ENCODE results near the gene OLFML2A. TPM values are rescaled to one million over a fixed set of nuclear protein-coding genes. Genes with fewer than 3 reads are reported as not detected.

Gene OLFML2A
- total RNA-seq, 6 donors from 2014 or later: 4.2 to 35.6 (median 12.2) TPM

GRCh38 chr9:124801356-124801755, 24.4 kb downstream of the OLFML2A start:
- DNase-seq (no peak), ATAC-seq (ENCODE audit: low FRiP score in 2 of 2) (no peak)
- TF ChIP-seq POLR2AphosphoS5 (IDR thresholded peaks at IDR 0.05): no peak
- no peak for TF ChIP-seq POLR2A (IDR thresholded peaks at IDR 0.05)
- no peak for TF ChIP-seq CTCF (IDR thresholded peaks at IDR 0.05)
- no peak for TF ChIP-seq EP300 (IDR thresholded peaks at IDR 0.05)
- peaks cover 23 to 42% (median 29%) of the 10 kb centered on the region in 4 donors for H3K4me1 ChIP-seq
- 93 to 94% methylated on average over 5 to 6 of the region's 6 CpGs for WGBS, 2 donors
- no peak overlapping the region for H3K4me3 ChIP-seq
- peak overlapping the region in 1 of 4 donors; percentile 36 for H3K27ac ChIP-seq
- H3K9me3 ChIP-seq: no peaks in the 10 kb centered on the region
- H3K27me3 ChIP-seq: no peaks in the 10 kb centered on the region
- H3K36me3 ChIP-seq: no peaks in the 10 kb centered on the region

- TF ChIP-seq CTCF (IDR thresholded peaks at IDR 0.05) (no peak), POLR2AphosphoS5 (IDR thresholded peaks at IDR 0.05) (no peak), EP300 (IDR thresholded peaks at IDR 0.05) (no peak), POLR2A (IDR thresholded peaks at IDR 0.05) (no peak)
- 38 to 46% methylated on average over 2 to 3 of the region's 3 CpGs for WGBS, 2 donors
- Histone ChIP-seq H3K4me1 (peaks cover 15 to 33% (median 21%) of the 10 kb centered on the region in 4 donors), H3K27ac (peak overlapping the region in 1 of 4 donors; percentile 27), H3K9me3 (no peaks in the 10 kb centered on the region), H3K27me3 (no peaks in the 10 kb centered on the region), H3K4me3 (no peak overlapping the region), H3K36me3 (no peaks in the 10 kb centered on the region)
- no peak for DNase-seq
- ATAC-seq (ENCODE audit: low FRiP score in 2 of 2): no peak
These were observed 25.5 kb downstream of the OLFML2A start for GRCh38 chr9:124802426-124802825.

- DNase-seq (no peak), ATAC-seq (ENCODE audit: low FRiP score in 2 of 2) (no peak)
- H3K4me1 ChIP-seq: peaks cover 12 to 21% (median 16%) of the 10 kb centered on the region in 4 donors
- H3K27me3 ChIP-seq: no peaks in the 10 kb centered on the region
- no peaks in the 10 kb centered on the region for H3K9me3 ChIP-seq
- H3K4me3 ChIP-seq: no peak overlapping the region
- 91% methylated on average over 8 of the region's 8 CpGs; no CpG with 5 or more reads in 1 of the 2 donors for WGBS, 2 donors
- H3K27ac ChIP-seq: no peak overlapping the region
- TF ChIP-seq POLR2A (IDR thresholded peaks at IDR 0.05) (no peak), EP300 (IDR thresholded peaks at IDR 0.05) (no peak), CTCF (IDR thresholded peaks at IDR 0.05) (no peak), POLR2AphosphoS5 (IDR thresholded peaks at IDR 0.05) (no peak)
- H3K36me3 ChIP-seq: peaks cover 0 to 5% (median 0%) of the 10 kb centered on the region in 4 donors
These were observed 27.0 kb downstream of the OLFML2A start for GRCh38 chr9:124803911-124804310.

- no peak overlapping the region for H3K27ac ChIP-seq
- WGBS, 2 donors: 65 to 68% methylated on average over 4 of the region's 4 CpGs
These were observed 28.3 kb downstream of the OLFML2A start for GRCh38 chr9:124805186-124805585.

More at GRCh38 chr9:124805186-124805585, 28.3 kb downstream of the OLFML2A start:
- H3K9me3 ChIP-seq: no peaks in the 10 kb centered on the region
- H3K4me1 ChIP-seq: peaks cover 7 to 9% (median 8%) of the 10 kb centered on the region in 4 donors
- DNase-seq: no peak
- peaks cover 0 to 13% (median 0%) of the 10 kb centered on the region in 4 donors for H3K36me3 ChIP-seq
- no peak for ATAC-seq (ENCODE audit: low FRiP score in 2 of 2)
- no peaks in the 10 kb centered on the region for H3K27me3 ChIP-seq
- no peak overlapping the region for H3K4me3 ChIP-seq
- no peak for TF ChIP-seq EP300 (IDR thresholded peaks at IDR 0.05)
- peak; percentile 10 to 45 for TF ChIP-seq POLR2AphosphoS5 (IDR thresholded peaks at IDR 0.05)
- no peak for TF ChIP-seq CTCF (IDR thresholded peaks at IDR 0.05)
- no peak for TF ChIP-seq POLR2A (IDR thresholded peaks at IDR 0.05)

Data from upper lobe of left lung (tissue), 6 donors.